SK-N-SH treated with all-trans-retinoic acid at 6 μM for 48 hours (cell line): ENCODE results near the gene ABCA3.

ENCODE experiments used
- ATAC-seq: fragments of 200-7000 bp; cut with Tn5 transposase; 3 replicates; pipeline ENCODE4 v1.9.1; 2020; ENCODE audit warnings: mild to moderate bottlenecking, moderate library complexity
- ARNTL ChIP-seq: fragments of 450-650 bp; formaldehyde crosslinking; IDR thresholded peaks from 2 replicates; pipeline ENCODE4 v1.5.0; 2020; ENCODE audit warnings: low read depth, mild to moderate bottlenecking, moderate library complexity, borderline replicate concordance
- CSRNP3 ChIP-seq: fragments of 250-450 bp; sonication (Bioruptor Pico); IDR thresholded peaks from 2 replicates; pipeline ENCODE4 v1.5.1; 2021; ENCODE audit warnings: mild to moderate bottlenecking, moderate library complexity
- ESRRG ChIP-seq: fragments of 250-450 bp; sonication (Bioruptor Pico); IDR thresholded peaks from 2 replicates; pipeline ENCODE4 v1.6.1; 2021; ENCODE audit warnings: mild to moderate bottlenecking
- GLIS3 ChIP-seq: fragments of 250-450 bp; sonication (Bioruptor Pico); IDR thresholded peaks from 2 replicates; pipeline ENCODE4 v1.5.0; 2020; ENCODE audit warnings: mild to moderate bottlenecking, moderate library complexity
- ISL1 ChIP-seq: fragments of 250-450 bp; sonication (Bioruptor Pico); IDR thresholded peaks from 2 replicates; pipeline ENCODE4 v2.1.2; 2022; ENCODE audit warnings: mild to moderate bottlenecking, moderate library complexity
- OSR1 ChIP-seq: fragments of 250-450 bp; sonication (Bioruptor Pico); IDR thresholded peaks from 2 replicates; pipeline ENCODE4 v1.8.0; 2022; ENCODE audit warnings: moderate library complexity, mild to moderate bottlenecking, inconsistent platforms
- PATZ1 ChIP-seq: fragments of 250-450 bp; sonication (Bioruptor Pico); IDR thresholded peaks from 2 replicates; pipeline ENCODE4 v1.8.0; 2020; ENCODE audit warnings: mild to moderate bottlenecking, moderate library complexity, borderline replicate concordance
- POU6F1 ChIP-seq: fragments of 250-450 bp; sonication (Bioruptor Pico); IDR thresholded peaks from 2 replicates; pipeline ENCODE4 v1.8.0; 2021; ENCODE audit warnings: low read depth, mild to moderate bottlenecking, moderate library complexity, borderline replicate concordance
- SNAI2 ChIP-seq: fragments of 250-450 bp; sonication (Bioruptor Pico); IDR thresholded peaks from 2 replicates; pipeline ENCODE4 v1.5.0; 2020; ENCODE audit warnings: mild to moderate bottlenecking, moderate library complexity
- TCF4 ChIP-seq: fragments of 250-450 bp; sonication (Bioruptor Pico); IDR thresholded peaks from 2 replicates; pipeline ENCODE4 v1.8.0; 2021; ENCODE audit warnings: mild to moderate bottlenecking, moderate library complexity, borderline replicate concordance
- TOX ChIP-seq: fragments of 250-450 bp; sonication (Bioruptor Pico); IDR thresholded peaks from 2 replicates; pipeline ENCODE4 v1.8.0; 2021; ENCODE audit warnings: mild to moderate bottlenecking, moderate library complexity, borderline replicate concordance
- TSHZ2 ChIP-seq: fragments of 250-450 bp; sonication (Bioruptor Pico); IDR thresholded peaks from 2 replicates; pipeline ENCODE4 v1.5.0; 2020; ENCODE audit warnings: mild to moderate bottlenecking, moderate library complexity
- ZC3H10 ChIP-seq: fragments of 250-450 bp; sonication (Bioruptor Pico); IDR thresholded peaks from 2 replicates; pipeline ENCODE4 v1.5.1; 2021; ENCODE audit warnings: mild to moderate bottlenecking, moderate library complexity
- ZFP3 ChIP-seq: fragments of 250-450 bp; sonication (Bioruptor Pico); IDR thresholded peaks from 2 replicates; pipeline ENCODE4 v1.5.0; 2020; ENCODE audit warnings: mild to moderate bottlenecking, moderate library complexity
- ZFP30 ChIP-seq: fragments of 450-650 bp; formaldehyde crosslinking; IDR thresholded peaks from 2 replicates; pipeline ENCODE4 v1.5.0; 2022; ENCODE audit warnings: mild to moderate bottlenecking, moderate library complexity
- ZNF565 ChIP-seq: fragments of 450-650 bp; formaldehyde crosslinking; conservative IDR thresholded peaks from 2 replicates; pipeline ENCODE4 v1.5.0; 2020; ENCODE audit warnings: low read depth, mild to moderate bottlenecking, moderate library complexity
- ZNF70 ChIP-seq: fragments of 450-650 bp; formaldehyde crosslinking; IDR thresholded peaks from 2 replicates; pipeline ENCODE4 v1.5.0; 2020; ENCODE audit warnings: mild to moderate bottlenecking, moderate library complexity
- ZNF8 ChIP-seq: fragments of 450-650 bp; formaldehyde crosslinking; IDR thresholded peaks from 2 replicates; pipeline ENCODE4 v1.5.0; 2020; ENCODE audit warnings: mild to moderate bottlenecking, moderate library complexity
- TF ChIP-seq, protein P1 (sequence below): fragments of 250-450 bp; sonication (Bioruptor Pico); IDR thresholded peaks from 2 replicates; pipeline ENCODE4 v1.5.1; 2020; ENCODE audit warnings: low read depth, mild to moderate bottlenecking, moderate library complexity

The ABCA3 gene

DNA sequence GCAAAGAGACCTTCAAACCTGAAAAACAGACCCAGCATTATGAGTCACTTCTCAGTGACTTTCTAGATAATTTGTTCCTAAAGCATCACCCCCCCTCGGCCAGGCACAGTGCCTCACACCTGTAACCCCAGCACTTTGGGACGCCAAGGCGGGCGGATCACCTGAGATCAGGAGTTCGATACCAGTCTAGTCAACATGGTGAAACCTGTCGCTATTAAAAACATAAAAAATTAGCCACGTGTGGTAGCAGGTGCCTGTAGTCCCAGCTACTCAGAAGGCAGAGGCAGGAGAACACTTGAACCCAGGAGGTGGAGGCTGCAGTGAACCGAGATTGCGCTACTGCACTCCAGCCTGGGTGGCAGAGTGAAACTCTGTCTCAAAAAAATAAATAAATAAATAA lies 48.3 kb downstream of the ABCA3 start:
- TF ChIP-seq ARNTL (CRISPR knock-in tag), result no peak
- TF ChIP-seq POU6F1, result no peak
- no peak for TF ChIP-seq SNAI2 (CRISPR knock-in tag)
- no peak for TF ChIP-seq ZNF70 (CRISPR knock-in tag)
- no peak for TF ChIP-seq OSR1 (CRISPR knock-in tag)
- TF ChIP-seq ZNF565 (CRISPR knock-in tag), result no peak
- TF ChIP-seq, all 23 proteins: peak for 0
- ATAC-seq, result no peak

DNA sequence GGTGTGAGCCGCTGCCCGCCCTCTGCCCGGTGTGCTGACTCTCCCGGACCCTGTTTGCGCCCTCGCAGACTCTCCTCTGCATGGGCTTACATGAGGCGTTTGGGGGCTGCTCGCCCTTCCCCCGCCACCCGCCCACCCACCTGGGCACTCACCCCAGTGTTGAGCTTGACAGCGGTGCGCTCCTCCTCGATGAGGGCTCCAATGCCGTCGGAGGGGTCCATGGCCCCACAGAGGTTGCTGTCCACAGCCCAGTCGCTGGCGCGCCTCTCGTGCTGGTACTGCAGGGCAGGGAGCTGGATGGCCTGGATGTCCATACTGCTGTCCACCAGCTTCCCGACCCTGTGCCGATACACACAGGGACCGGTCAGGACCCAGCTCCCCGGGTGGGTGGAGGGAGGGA lies 51.2 kb downstream of the ABCA3 start:
- ATAC-seq, result no peak
- TF ChIP-seq TOX (CRISPR knock-in tag) (no peak), CSRNP3 (no peak), ARNTL (CRISPR knock-in tag) (no peak), ZC3H10 (CRISPR knock-in tag) (no peak), POU6F1 (no peak), SNAI2 (CRISPR knock-in tag) (no peak), ZNF8 (CRISPR knock-in tag) (no peak), ZNF70 (CRISPR knock-in tag) (no peak), ZNF565 (CRISPR knock-in tag) (no peak)
- TF ChIP-seq, protein P1, sequence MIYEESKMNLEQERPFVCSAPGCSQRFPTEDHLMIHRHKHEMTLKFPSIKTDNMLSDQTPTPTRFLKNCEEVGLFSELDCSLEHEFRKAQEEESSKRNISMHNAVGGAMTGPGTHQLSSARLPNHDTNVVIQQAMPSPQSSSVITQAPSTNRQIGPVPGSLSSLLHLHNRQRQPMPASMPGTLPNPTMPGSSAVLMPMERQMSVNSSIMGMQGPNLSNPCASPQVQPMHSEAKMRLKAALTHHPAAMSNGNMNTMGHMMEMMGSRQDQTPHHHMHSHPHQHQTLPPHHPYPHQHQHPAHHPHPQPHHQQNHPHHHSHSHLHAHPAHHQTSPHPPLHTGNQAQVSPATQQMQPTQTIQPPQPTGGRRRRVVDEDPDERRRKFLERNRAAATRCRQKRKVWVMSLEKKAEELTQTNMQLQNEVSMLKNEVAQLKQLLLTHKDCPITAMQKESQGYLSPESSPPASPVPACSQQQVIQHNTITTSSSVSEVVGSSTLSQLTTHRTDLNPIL (CRISPR knock-in tag), result no peak
- TF ChIP-seq, all 23 proteins: peak for 0

GRCh38 chr16:2288726-2289125 lies 51.8 kb downstream of the ABCA3 start:
- TF ChIP-seq TSHZ2 (CRISPR knock-in tag) (no peak), OSR1 (CRISPR knock-in tag) (no peak), ESRRG (CRISPR knock-in tag) (no peak), ZFP3 (no peak), ISL1 (no peak), POU6F1 (no peak), GLIS3 (CRISPR knock-in tag) (no peak)
- no peak for ATAC-seq

DNA sequence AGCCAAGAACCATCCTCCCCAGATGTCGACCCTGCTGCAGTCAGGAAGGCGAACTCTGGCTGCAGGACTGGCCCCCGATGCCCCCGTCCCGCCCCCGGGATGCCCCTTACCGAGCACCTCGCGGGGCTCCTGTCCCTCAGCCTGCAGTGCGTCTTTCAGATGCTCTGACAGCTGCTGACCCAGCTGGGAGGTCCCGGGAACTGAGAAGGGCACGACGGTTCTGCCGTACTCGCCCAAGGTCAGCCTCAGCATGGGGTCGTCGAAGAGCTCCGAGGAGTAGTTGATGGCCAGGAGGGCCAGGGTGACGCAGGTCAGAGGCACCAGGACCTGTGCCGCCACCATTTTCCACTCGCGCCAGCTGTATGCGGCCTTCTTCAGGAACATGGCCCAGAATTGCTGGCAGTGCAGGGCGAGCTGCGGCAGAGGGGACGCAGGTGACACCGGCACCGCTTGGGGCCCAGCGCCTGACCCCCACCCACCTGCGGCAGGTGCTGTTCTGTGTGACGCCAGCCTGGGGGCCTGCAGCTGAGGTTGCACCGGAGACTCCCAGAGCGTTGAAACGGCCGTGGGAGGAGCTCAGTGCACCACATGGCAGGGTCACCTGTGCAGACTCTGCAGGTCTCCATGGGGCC lies 52.5 kb downstream of the ABCA3 start:
- no peak for ATAC-seq
- TF ChIP-seq GLIS3 (CRISPR knock-in tag), result no peak
- TF ChIP-seq ZFP30 (CRISPR knock-in tag), result no peak
- TF ChIP-seq, protein P1 (CRISPR knock-in tag), result no peak
- no peak for TF ChIP-seq POU6F1
- no peak for TF ChIP-seq ESRRG (CRISPR knock-in tag)
- no peak for TF ChIP-seq ZNF565 (CRISPR knock-in tag)
- no peak for TF ChIP-seq PATZ1
- no peak for TF ChIP-seq TCF4
